Fibroblast of villous mesenchyme (primary cell): ENCODE measurements around the gene LRRC32. TPM values are rescaled to one million over a fixed set of nuclear protein-coding genes. Genes with fewer than 3 reads are reported as not detected.

Experiments
- DNase-seq: peaks from one replicate; pipeline ENCODE4 v3.0.0-alpha.2; 2010; ENCODE audit warnings: low read depth
- H3K4me3 ChIP-seq: 2 replicates; pipeline ENCODE4 v1.5.1; 2011; ENCODE audit warnings: low read depth, mild to moderate bottlenecking, low read length
- CTCF ChIP-seq: IDR thresholded peaks from 2 replicates; pipeline ENCODE4 v1.5.1; 2012; ENCODE audit warnings: low read depth, mild to moderate bottlenecking, low read length; ENCODE audit not compliant: insufficient read depth
- total RNA-seq: library from RNA; depleted of rRNA; stranded (reverse); fragments of >200 nt; gene quantifications from 2 replicates; pipeline ENCODE4 v1.2.3, GENCODE V29; 2012

Gene LRRC32
- total RNA-seq, 1 donor: 12.1 TPM

DNA sequence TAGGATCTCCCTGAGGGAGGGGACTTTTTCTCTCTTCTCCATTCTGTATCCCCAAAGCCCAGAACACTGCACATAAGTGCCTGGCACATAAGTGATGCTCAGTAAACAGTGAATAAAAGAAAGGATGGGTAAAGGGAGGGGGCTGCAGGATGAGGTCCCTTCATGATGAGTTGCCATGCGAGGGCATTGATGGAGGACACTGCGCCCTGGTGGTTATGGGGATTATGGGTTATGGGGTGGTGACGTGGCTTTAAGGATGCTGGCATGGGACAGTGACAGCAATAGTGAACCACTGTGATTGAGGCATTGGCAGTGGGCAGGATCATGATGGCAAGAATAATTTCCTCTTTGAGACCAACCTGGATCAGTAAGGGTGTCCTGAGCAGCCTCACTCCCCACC lies 43.9 kb upstream of the LRRC32 start:
- H3K4me3 ChIP-seq: no peak overlapping the region
- no peak for TF ChIP-seq CTCF
- no peak for DNase-seq

DNA sequence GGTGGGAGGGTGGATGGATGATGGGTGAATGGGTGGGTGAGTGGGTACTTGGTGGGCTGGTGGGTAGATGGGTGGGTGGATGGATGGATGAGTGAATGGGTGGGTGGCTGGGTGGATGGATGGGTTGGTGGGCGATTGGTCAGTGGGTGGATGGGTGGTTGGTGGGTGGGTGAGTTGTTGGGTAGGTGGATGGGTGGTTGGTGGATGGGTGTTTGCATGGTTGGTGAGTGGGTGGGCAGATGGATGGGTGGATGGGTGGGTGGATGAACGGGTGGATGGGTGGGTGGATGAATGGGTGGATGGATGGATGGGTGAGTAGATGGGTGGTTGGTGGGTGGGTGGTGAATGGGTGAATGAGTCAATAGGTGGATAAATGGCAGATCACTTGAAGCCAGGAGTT lies 43.0 kb upstream of the LRRC32 start:
- H3K4me3 ChIP-seq: no peak overlapping the region
- no peak for TF ChIP-seq CTCF
- DNase-seq: no peak

GRCh38 chr11:76712125-76712524 lies 41.6 kb upstream of the LRRC32 start:
- no peak for DNase-seq
- TF ChIP-seq CTCF: no peak
- H3K4me3 ChIP-seq: no peak overlapping the region

DNA sequence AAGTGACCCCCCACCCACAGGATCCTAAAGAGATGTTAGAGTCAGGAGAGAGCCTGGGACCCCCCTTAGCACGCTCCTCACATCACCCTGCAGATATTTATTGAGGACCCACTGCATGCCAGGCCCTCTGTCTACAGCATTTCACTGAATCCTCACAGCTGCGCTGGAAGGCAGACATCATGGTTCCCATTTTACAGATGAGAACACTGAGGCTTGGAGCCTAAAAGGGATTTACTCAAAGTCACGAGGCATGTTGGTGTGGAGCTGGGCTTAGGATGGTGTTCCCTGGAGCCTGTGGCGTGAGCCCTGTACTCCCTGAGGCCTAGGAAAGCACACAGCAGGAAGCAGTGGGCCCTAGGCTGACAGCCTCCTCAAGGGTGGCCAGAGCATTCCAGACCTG lies 39.2 kb upstream of the LRRC32 start:
- DNase-seq: no peak
- no peak for TF ChIP-seq CTCF
- no peak overlapping the region for H3K4me3 ChIP-seq

DNA sequence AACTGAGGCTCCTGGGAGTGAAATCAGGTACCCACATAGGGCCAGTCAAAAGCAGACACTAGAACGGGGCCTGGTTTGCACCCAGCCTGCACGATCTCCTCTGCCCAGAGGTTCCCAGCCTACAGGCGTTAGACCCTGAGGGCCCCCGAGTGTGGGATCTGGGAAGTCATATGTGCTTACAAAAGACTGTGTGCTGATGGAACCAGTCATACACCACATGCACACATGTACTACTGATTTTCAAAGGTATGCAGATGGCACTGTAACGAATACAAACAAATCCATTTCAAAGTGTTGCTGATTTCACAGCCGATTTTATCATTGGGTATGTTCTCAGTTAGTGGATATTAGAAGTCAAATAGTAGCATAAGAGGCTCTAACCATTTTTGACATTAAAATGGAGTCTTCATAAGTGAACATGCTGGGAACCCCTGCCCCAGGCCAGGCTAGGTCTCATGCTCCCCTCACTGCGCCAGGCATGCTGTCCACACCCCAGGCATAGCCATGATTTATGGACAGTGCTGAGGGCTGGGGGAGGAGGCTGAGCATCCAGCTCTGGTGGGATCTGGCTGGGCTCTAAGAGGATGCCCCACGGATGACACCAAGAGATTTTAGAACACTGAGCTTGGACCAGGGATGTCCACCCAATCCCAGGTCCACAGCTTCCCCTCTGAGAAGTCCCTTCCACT lies 38.6 kb upstream of the LRRC32 start:
- no peak overlapping the region for H3K4me3 ChIP-seq
- no peak for TF ChIP-seq CTCF
- no peak for DNase-seq

- DNase-seq: no peak
- TF ChIP-seq CTCF: no peak
- no peak overlapping the region for H3K4me3 ChIP-seq
Observed at GRCh38 chr11:76707293-76707825, 36.8 kb upstream of the LRRC32 start.

DNA sequence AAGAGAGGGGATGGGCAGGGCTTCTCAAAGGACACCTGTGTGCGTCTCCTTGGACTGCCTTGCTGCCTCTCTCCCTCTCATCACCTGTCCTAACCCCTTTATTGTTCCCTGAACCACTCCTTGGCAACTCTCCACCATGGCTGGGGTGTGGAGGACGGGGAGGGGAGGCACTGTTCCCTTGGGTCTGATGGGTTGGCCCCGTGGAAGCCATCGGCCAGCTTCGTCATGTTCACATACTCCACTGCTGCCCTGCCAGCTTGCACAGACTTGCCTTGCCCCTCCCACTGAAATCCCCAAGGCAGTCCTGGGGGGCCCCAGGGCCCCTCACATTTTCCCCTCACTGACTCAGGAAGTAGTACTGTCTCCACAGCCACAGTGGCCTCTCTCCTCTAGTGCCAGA lies 36.1 kb upstream of the LRRC32 start:
- H3K4me3 ChIP-seq: no peak overlapping the region
- DNase-seq: no peak
- no peak for TF ChIP-seq CTCF
